MV-4-11 (cell line): ENCODE data around the gene TMEM245.
A peak's percentile ranks its signal among the peaks of the same experiment; 100 is the strongest.
"Not testable (repeated sequence)": the region's sequence is repeated elsewhere in the genome, so short reads cannot be mapped to it uniquely, and the experiment has no call there.

Experiments
- DNase-seq: peaks from one replicate; lab custom pipeline; 2025; lab: John Stamatoyannopoulos, UW

The TMEM245 gene

GRCh38 chr9:108994695-108995094 lies 125.1 kb downstream of the TMEM245 start:
- DNase-seq, result peak; percentile 79

GRCh38 chr9:108991479-108991878 lies 128.3 kb downstream of the TMEM245 start:
- no peak for DNase-seq

GRCh38 chr9:108983885-108984284 lies 135.9 kb downstream of the TMEM245 start:
- DNase-seq, result no peak

GRCh38 chr9:108980893-108981292 lies 138.9 kb downstream of the TMEM245 start:
- DNase-seq, result no peak

GRCh38 chr9:108978205-108978604 lies 141.5 kb downstream of the TMEM245 start:
- DNase-seq, result no peak

GRCh38 chr9:108973895-108974294 lies 145.9 kb downstream of the TMEM245 start:
- DNase-seq, result no peak

GRCh38 chr9:108972626-108973209 lies 147.0 kb downstream of the TMEM245 start:
- DNase-seq, result no peak

GRCh38 chr9:108972186-108972585 lies 147.6 kb downstream of the TMEM245 start:
- DNase-seq, result no peak

- DNase-seq, result not testable (repeated sequence)
These were observed 148.4 kb downstream of the TMEM245 start for GRCh38 chr9:108971392-108971791.

- no peak for DNase-seq
These were observed 151.8 kb downstream of the TMEM245 start for GRCh38 chr9:108967916-108968315.
